Trophoblast cell (in vitro differentiated cells and primary cell): ENCODE measurements around the gene SLC36A1.

Experiments used
- DNase-seq, 2 donors: peaks; one replicate each; pipeline ENCODE4 v3.0.0-alpha.2; 2016
- H2AFZ ChIP-seq: 2 replicates; pipeline ENCODE4 v1.6.1; 2013; ENCODE audit warnings: low read length, moderate library complexity, mild to moderate bottlenecking; ENCODE audit not compliant: insufficient read depth, poor library complexity
- H2AK5ac ChIP-seq: 2 replicates; pipeline ENCODE4 v1.6.1; 2013; ENCODE audit warnings: mild to moderate bottlenecking, low read length
- H2BK120ac ChIP-seq: 2 replicates; pipeline ENCODE4 v1.6.1; 2013; ENCODE audit warnings: low read length, mild to moderate bottlenecking, moderate library complexity; ENCODE audit not compliant: insufficient read depth, poor library complexity
- H2BK12ac ChIP-seq: 2 replicates; pipeline ENCODE4 v1.6.1; 2013; ENCODE audit warnings: mild to moderate bottlenecking, low read length, moderate library complexity
- H2BK5ac ChIP-seq: 2 replicates; pipeline ENCODE4 v1.6.1; 2013; ENCODE audit warnings: low read length, low read depth, moderate library complexity, mild to moderate bottlenecking; ENCODE audit not compliant: poor library complexity
- H3K14ac ChIP-seq: 2 replicates; pipeline ENCODE4 v1.6.1; 2013; ENCODE audit warnings: mild to moderate bottlenecking, low read length
- H3K18ac ChIP-seq: 2 replicates; pipeline ENCODE4 v1.6.1; 2013; ENCODE audit warnings: mild to moderate bottlenecking, low read length
- H3K23ac ChIP-seq: 2 replicates; pipeline ENCODE4 v1.6.1; 2013; ENCODE audit warnings: low read length
- H3K27ac ChIP-seq: 2 replicates; pipeline ENCODE4 v1.5.1; 2013; ENCODE audit warnings: low read depth, mild to moderate bottlenecking, inconsistent platforms, low read length, moderate library complexity
- H3K27me3 ChIP-seq: 2 replicates; pipeline ENCODE4 v1.6.1; 2013; ENCODE audit warnings: inconsistent platforms, mild to moderate bottlenecking, low read length, moderate library complexity; ENCODE audit not compliant: insufficient read depth
- H3K36me3 ChIP-seq, 2 experiments: 1 replicate in 1 of 2; 2 replicates in 1 of 2; pipeline ENCODE4 v1.6.1; 2013; ENCODE audit warnings: low read length in 2 of 2, mild to moderate bottlenecking in 2 of 2, moderate library complexity in 1 of 2; ENCODE audit not compliant: insufficient read depth in 2 of 2, control insufficient read depth in 1 of 2
- H3K4ac ChIP-seq: 2 replicates; pipeline ENCODE4 v1.6.1; 2013; ENCODE audit warnings: low read depth, mild to moderate bottlenecking, low read length, moderate library complexity
- H3K4me1 ChIP-seq, 2 experiments: 1 replicate in 1 of 2; 2 replicates in 1 of 2; pipeline ENCODE4 v1.6.1; 2013; ENCODE audit warnings: low read length in 2 of 2, mild to moderate bottlenecking in 2 of 2, moderate library complexity in 1 of 2; ENCODE audit not compliant: insufficient read depth in 2 of 2, control insufficient read depth in 1 of 2
- H3K4me2 ChIP-seq: 2 replicates; pipeline ENCODE4 v1.6.1; 2013; ENCODE audit warnings: inconsistent platforms, mild to moderate bottlenecking, low read length, moderate library complexity
- H3K4me3 ChIP-seq: 2 replicates; pipeline ENCODE4 v1.5.1; 2013; ENCODE audit warnings: mild to moderate bottlenecking, low read depth, low read length, inconsistent platforms
- H3K79me1 ChIP-seq: one replicate; pipeline ENCODE4 v1.6.1; 2013; ENCODE audit warnings: low read length
- H3K79me2 ChIP-seq: 2 replicates; pipeline ENCODE4 v1.6.1; 2013; ENCODE audit warnings: low read length, mild to moderate bottlenecking; ENCODE audit not compliant: control insufficient read depth, insufficient read depth, poor library complexity
- H3K9ac ChIP-seq: 2 replicates; pipeline ENCODE4 v1.6.1; 2013; ENCODE audit warnings: mild to moderate bottlenecking, low read length
- H3K9me3 ChIP-seq: 2 replicates; pipeline ENCODE4 v1.6.1; 2013; ENCODE audit warnings: low read depth, mild to moderate bottlenecking, control low read depth, inconsistent platforms, low read length; ENCODE audit not compliant: insufficient read depth
- H4K12ac ChIP-seq: 2 replicates; pipeline ENCODE4 v1.6.1; 2013; ENCODE audit warnings: low read depth, mild to moderate bottlenecking, low read length, moderate library complexity
- H4K8ac ChIP-seq: 2 replicates; pipeline ENCODE4 v1.6.1; 2013; ENCODE audit warnings: low read depth, mild to moderate bottlenecking, low read length, moderate library complexity
- H4K91ac ChIP-seq: one replicate; pipeline ENCODE4 v1.6.1; 2013; ENCODE audit warnings: low read depth, mild to moderate bottlenecking, low read length, moderate library complexity
- WGBS: extraction: QIAGEN DNeasy Blood & Tissue Kit; methylation state at CpG from one replicate; pipeline ENCODE4 v1.1.7; 2013; ENCODE audit warnings: missing lambda C conversion rate; ENCODE audit not compliant: insufficient read length, insufficient coverage; ENCODE audit errors: extremely low coverage; 5-methylcytosine and 5-hydroxymethylcytosine counted together

The SLC36A1 gene

DNA sequence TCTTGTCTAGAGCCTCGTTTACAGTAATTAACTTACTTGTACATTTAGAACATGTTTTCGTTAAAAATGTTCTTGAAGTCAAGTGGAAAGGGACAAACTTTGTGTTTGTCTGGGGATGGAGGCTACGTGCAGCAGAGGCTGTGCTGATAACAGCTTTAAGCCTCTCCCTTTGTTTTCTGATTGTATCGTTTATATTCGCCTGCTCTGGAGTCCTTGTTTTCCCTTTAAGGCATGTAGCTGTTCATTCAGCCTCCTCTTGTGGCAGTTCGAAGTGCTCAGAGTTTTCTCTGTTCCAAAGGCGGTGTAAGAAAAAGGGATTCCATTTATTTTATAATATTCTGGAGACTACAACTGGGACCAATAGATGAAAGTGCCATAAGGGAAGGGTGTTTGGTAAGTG is 1.9 kb downstream of the SLC36A1 start:
- Histone ChIP-seq H3K27me3 (no peaks in the 10 kb centered on the region), H3K36me3 (no peaks in the 10 kb centered on the region), H2AK5ac (no peak overlapping the region), H4K91ac (no peak overlapping the region), H3K79me1 (peaks cover 5% of the 10 kb centered on the region), H3K4me1 (peaks cover 0 to 5% of the 10 kb centered on the region in 2 experiments), H2AFZ (no peak overlapping the region), H3K14ac (no peak overlapping the region), H2BK120ac (no peak overlapping the region), H2BK12ac (no peak overlapping the region), H3K27ac (no peak overlapping the region), H4K8ac (no peak overlapping the region), H3K4me3 (no peak overlapping the region), H3K23ac (no peak overlapping the region), H2BK5ac (no peak overlapping the region), H3K4ac (no peak overlapping the region), H3K9ac (no peak overlapping the region), H3K9me3 (no peaks in the 10 kb centered on the region), H4K12ac (no peak overlapping the region), H3K4me2 (no peak overlapping the region), H3K79me2 (no peaks in the 10 kb centered on the region), H3K18ac (no peak overlapping the region)
- no peak for DNase-seq
- WGBS = no CpG with 5 or more reads among the region's 7 CpGs

GRCh38 chr5:151449839-151450238 is 2.4 kb downstream of the SLC36A1 start:
- H2BK120ac ChIP-seq = no peak overlapping the region
- no peak overlapping the region for H3K18ac ChIP-seq
- H3K79me1 ChIP-seq = peaks cover 5% of the 10 kb centered on the region
- WGBS = no CpG with 5 or more reads among the region's 5 CpGs
- no peak overlapping the region for H4K91ac ChIP-seq
- no peak overlapping the region for H3K23ac ChIP-seq
- H4K12ac ChIP-seq = no peak overlapping the region
- no peak overlapping the region for H3K4me2 ChIP-seq
- no peak overlapping the region for H3K27ac ChIP-seq
- no peaks in the 10 kb centered on the region for H3K27me3 ChIP-seq
- no peak overlapping the region for H3K9ac ChIP-seq
- no peak overlapping the region for H3K4me3 ChIP-seq
- no peak overlapping the region for H3K14ac ChIP-seq
- H3K4ac ChIP-seq = no peak overlapping the region
- DNase-seq = no peak
- no peak overlapping the region for H4K8ac ChIP-seq
- H2AK5ac ChIP-seq = no peak overlapping the region
- H2BK5ac ChIP-seq = no peak overlapping the region
- H2BK12ac ChIP-seq = no peak overlapping the region
- no peaks in the 10 kb centered on the region for H3K36me3 ChIP-seq
- no peaks in the 10 kb centered on the region for H3K79me2 ChIP-seq
- H3K9me3 ChIP-seq = no peaks in the 10 kb centered on the region
- no peak overlapping the region for H2AFZ ChIP-seq
- peaks cover 0 to 5% of the 10 kb centered on the region in 2 experiments for H3K4me1 ChIP-seq

- Histone ChIP-seq H3K14ac (no peak overlapping the region), H2BK12ac (no peak overlapping the region), H4K91ac (no peak overlapping the region), H3K4me1 (peaks cover 0 to 5% of the 10 kb centered on the region in 2 experiments), H3K4me2 (no peak overlapping the region), H2BK120ac (no peak overlapping the region), H3K27me3 (no peaks in the 10 kb centered on the region), H3K18ac (no peak overlapping the region), H3K27ac (no peak overlapping the region), H3K9me3 (no peaks in the 10 kb centered on the region), H3K4me3 (no peak overlapping the region), H4K8ac (no peak overlapping the region), H2AFZ (no peak overlapping the region), H3K36me3 (no peaks in the 10 kb centered on the region), H3K4ac (no peak overlapping the region), H3K23ac (no peak overlapping the region), H3K79me1 (peaks cover 5% of the 10 kb centered on the region), H3K79me2 (no peaks in the 10 kb centered on the region), H2BK5ac (no peak overlapping the region), H2AK5ac (no peak overlapping the region), H3K9ac (no peak overlapping the region), H4K12ac (no peak overlapping the region)
- WGBS = no CpG with 5 or more reads among the region's 3 CpGs
- no peak for DNase-seq
These were observed 3.2 kb downstream of the SLC36A1 start for GRCh38 chr5:151450605-151451004.

GRCh38 chr5:151451626-151452520 is 4.5 kb downstream of the SLC36A1 start:
- Histone ChIP-seq H3K18ac (no peak overlapping the region), H4K12ac (no peak overlapping the region), H3K4me1 (peaks cover 3 to 5% of the 10 kb centered on the region in 2 experiments), H3K4ac (no peak overlapping the region), H3K79me2 (no peaks in the 10 kb centered on the region), H2BK120ac (no peak overlapping the region), H3K27me3 (no peaks in the 10 kb centered on the region), H4K8ac (no peak overlapping the region), H2BK5ac (no peak overlapping the region), H2AK5ac (no peak overlapping the region), H4K91ac (no peak overlapping the region), H3K79me1 (peaks cover 5% of the 10 kb centered on the region), H3K36me3 (no peaks in the 10 kb centered on the region), H2BK12ac (no peak overlapping the region), H3K4me2 (no peak overlapping the region), H3K27ac (peak overlapping the region; percentile 24), H3K9me3 (no peaks in the 10 kb centered on the region), H3K14ac (no peak overlapping the region), H3K4me3 (no peak overlapping the region), H3K23ac (no peak overlapping the region), H2AFZ (no peak overlapping the region), H3K9ac (no peak overlapping the region)
- no peak for DNase-seq
- WGBS = no CpG with 5 or more reads among the region's 8 CpGs
